Tibial artery (tissue), 4 donors: ENCODE results near the gene SSNA1.

Source experiments
- DNase-seq, 2 donors: peaks; one replicate each; pipeline ENCODE4 v3.0.0-alpha.2; 2019
- H3K27ac ChIP-seq, 2 donors: fragments of 200-600 bp; sonication (generic) in 1 of 2; 1 replicate in 1 of 2; 2 replicates in 1 of 2; pipeline ENCODE4 v1.5.1; 2018 to 2019; ENCODE audit warnings: mild to moderate bottlenecking in 1 of 2
- H3K27me3 ChIP-seq, 2 donors: fragments of 200-600 bp; sonication (generic) in 1 of 2; one replicate each; pipeline versions ENCODE4 v1.5.1 to v1.6.0; 2016 to 2019
- H3K36me3 ChIP-seq, 3 donors: fragments of 200-600 bp; sonication (generic) in 2 of 3; one replicate each; pipeline ENCODE4 v1.5.1; 2016 to 2019; ENCODE audit warnings: mild to moderate bottlenecking in 2 of 3
- H3K4me1 ChIP-seq, 4 donors: fragments of 200-600 bp; sonication (generic) in 2 of 4; 1 replicate in 3 of 4; 2 replicates in 1 of 4; pipeline ENCODE4 v1.5.1; 2016 to 2019
- H3K4me3 ChIP-seq, 2 donors: fragments of 200-600 bp; sonication (generic) in 1 of 2; 1 replicate in 1 of 2; 2 replicates in 1 of 2; pipeline ENCODE4 v1.5.1; 2018 to 2019; ENCODE audit warnings: mild to moderate bottlenecking in 2 of 2
- H3K9me3 ChIP-seq, 3 donors: fragments of 200-600 bp; sonication (generic) in 1 of 3; one replicate each; pipeline ENCODE4 v1.5.1; 2016 to 2019
- intact Hi-C: fragments of 100-400 bp; cut with DNase I; formaldehyde crosslinking; loops from one replicate; pipeline ENCODE4 v1.15.0; 2023; ENCODE audit warnings: low total_unique reads
- TF ChIP-seq, protein P1 (sequence below), 2 experiments: fragments of 200-600 bp in 1 of 2; fragments of 450-650 bp in 1 of 2; IDR thresholded peaks; one replicate each; pipeline ENCODE4 v1.5.1; 2017 to 2019; ENCODE audit warnings: antibody characterized with exemption in 2 of 2, mild to moderate bottlenecking in 1 of 2, moderate library complexity in 1 of 2

The SSNA1 gene

DNA sequence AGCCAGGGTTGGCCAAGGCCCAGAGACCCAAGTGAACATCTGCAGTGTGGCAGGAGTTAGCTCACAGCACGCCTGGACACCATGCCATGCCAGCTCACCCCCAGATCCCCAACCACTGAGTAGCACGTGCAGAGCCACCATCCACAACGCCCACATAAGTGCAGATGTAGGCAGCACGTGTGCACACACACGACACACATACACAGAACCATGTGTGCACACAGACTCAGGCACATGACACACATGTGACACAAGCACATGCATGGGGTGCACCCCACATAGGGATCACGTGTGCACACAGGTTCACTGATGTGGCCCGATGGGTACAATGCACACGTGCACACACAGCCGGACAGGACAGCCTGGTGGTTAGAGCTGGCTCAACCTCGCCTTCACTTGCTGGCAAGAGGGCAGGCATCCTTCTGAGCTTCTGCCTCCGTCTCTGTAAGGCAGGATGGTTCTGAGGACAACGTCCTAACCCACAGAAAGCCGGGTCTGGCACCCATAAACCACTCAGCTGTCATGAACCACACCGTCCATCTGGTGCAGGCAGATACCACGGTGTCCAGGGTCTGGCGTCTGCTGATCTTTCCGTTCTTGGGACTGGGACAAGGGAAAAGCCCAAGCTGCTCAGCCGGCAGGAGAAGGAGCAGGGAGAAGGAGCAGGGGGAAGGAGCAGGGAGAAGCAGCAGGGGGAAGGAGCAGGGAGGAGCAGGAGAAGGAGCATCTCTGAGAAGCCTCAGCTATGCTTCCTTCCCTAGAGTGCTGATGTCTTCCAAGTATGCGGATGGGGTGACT is 30.7 kb upstream of the SSNA1 start:
- Histone ChIP-seq H3K4me3 (no peak overlapping the region), H3K27me3 (peaks cover 7 to 74% of the 10 kb centered on the region in 2 donors), H3K36me3 (no peaks in the 10 kb centered on the region), H3K4me1 (peaks cover 0 to 33% (median 19%) of the 10 kb centered on the region in 4 donors), H3K27ac (no peak overlapping the region), H3K9me3 (no peaks in the 10 kb centered on the region)
- intact Hi-C loops = no loop called here
- TF ChIP-seq, protein P1, sequence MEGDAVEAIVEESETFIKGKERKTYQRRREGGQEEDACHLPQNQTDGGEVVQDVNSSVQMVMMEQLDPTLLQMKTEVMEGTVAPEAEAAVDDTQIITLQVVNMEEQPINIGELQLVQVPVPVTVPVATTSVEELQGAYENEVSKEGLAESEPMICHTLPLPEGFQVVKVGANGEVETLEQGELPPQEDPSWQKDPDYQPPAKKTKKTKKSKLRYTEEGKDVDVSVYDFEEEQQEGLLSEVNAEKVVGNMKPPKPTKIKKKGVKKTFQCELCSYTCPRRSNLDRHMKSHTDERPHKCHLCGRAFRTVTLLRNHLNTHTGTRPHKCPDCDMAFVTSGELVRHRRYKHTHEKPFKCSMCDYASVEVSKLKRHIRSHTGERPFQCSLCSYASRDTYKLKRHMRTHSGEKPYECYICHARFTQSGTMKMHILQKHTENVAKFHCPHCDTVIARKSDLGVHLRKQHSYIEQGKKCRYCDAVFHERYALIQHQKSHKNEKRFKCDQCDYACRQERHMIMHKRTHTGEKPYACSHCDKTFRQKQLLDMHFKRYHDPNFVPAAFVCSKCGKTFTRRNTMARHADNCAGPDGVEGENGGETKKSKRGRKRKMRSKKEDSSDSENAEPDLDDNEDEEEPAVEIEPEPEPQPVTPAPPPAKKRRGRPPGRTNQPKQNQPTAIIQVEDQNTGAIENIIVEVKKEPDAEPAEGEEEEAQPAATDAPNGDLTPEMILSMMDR (IDR thresholded peaks at IDR 0.05) = no peak
- no peak for DNase-seq

DNA sequence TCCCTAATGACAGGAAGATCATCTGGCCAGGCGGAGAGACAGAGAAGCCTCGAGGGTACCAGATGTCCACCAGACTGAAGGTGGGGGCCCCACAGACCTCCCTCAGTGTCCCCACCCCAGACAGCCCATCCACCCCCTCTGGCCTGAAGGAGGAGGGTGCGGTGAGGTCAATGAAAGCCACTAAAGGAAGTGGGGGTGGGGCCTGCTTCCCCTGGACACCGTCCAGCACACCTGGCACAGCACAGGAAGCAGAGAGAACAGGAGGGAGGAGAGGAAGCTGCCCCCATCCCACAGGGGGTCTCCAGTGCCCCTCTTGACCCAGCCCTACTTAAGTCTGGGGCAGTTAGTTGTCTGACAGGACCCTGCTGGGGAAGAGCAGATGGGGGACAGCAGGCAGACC is 29.9 kb upstream of the SSNA1 start:
- Histone ChIP-seq H3K9me3 (no peaks in the 10 kb centered on the region), H3K27ac (no peak overlapping the region), H3K27me3 (peaks cover 7 to 82% of the 10 kb centered on the region in 2 donors), H3K4me3 (no peak overlapping the region), H3K36me3 (no peaks in the 10 kb centered on the region), H3K4me1 (peaks cover 0 to 41% (median 27%) of the 10 kb centered on the region in 4 donors)
- intact Hi-C loops = no loop called here
- TF ChIP-seq, protein P1 (IDR thresholded peaks at IDR 0.05) = no peak
- DNase-seq = no peak

DNA sequence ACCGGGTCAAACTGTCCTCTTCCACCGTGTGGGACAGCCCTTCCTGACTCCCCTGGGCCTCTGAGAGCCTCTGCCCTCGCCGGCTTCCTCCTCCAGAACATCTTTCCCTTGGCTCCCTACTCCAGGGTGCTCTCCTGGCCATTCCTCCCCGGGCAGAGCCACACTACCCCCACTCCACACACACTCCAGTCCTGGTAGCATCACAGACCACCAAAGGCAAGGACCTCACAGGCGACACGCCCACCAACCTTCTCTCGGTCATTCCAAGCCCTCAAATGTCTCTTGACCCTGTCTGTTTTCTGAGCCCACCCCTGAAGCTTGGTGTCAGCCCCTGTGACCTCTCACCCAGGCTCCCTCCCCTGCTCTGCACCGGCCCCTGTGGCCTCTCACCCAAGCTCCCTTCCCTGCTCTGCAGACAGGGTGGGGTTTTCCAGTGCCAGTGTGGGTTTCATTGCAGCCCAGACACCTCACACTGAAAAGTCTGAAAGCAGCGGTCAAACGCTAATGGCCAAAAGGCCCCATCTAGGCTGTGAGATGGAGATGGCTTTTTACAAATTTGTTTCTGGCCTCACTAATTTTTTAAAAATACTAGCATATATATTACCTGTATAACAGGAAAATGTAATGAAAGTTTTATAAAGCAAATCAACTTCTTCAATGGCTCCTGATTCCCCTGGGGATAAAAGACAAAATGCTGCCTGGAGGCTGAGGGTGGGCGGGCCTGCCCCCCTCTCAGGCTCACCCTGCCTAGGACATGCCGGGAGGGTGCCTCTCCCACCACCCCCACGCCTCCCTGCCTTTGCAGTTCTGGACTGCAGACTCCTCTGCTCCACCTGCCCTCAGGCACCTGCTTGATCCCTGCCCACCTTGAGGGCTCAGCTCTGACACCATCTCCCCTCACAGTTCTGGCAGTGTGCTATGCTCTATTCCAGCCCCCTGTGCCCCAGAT is 29.1 kb upstream of the SSNA1 start:
- Histone ChIP-seq H3K4me1 (peaks cover 0 to 44% (median 27%) of the 10 kb centered on the region in 4 donors), H3K9me3 (no peaks in the 10 kb centered on the region), H3K27ac (no peak overlapping the region), H3K27me3 (peaks cover 7 to 89% of the 10 kb centered on the region in 2 donors), H3K4me3 (no peak overlapping the region), H3K36me3 (no peaks in the 10 kb centered on the region)
- DNase-seq = no peak
- intact Hi-C loops = no loop called here
- TF ChIP-seq, protein P1 (IDR thresholded peaks at IDR 0.05) = no peak

DNA sequence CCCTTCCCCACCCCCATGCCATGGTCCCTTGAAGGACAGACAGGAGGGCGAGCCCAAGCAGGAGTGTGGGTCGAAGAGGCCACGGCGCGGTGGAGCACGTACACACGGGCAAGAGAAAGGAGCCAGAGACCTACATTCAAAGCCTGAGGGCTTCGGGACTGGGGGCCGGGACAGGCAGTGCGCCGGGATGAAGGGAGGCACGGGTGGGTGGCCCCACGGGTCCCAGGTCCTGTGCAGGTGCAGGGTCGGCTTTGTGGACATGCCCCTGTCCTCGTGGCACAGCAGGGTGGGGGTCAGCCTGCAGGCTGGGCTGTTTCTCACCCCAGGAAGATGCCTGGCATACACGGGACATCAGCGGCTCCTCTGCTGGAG is 28.4 kb upstream of the SSNA1 start:
- Histone ChIP-seq H3K27me3 (peaks cover 7 to 96% of the 10 kb centered on the region in 2 donors), H3K4me3 (no peak overlapping the region), H3K36me3 (no peaks in the 10 kb centered on the region), H3K27ac (no peak overlapping the region), H3K9me3 (no peaks in the 10 kb centered on the region), H3K4me1 (peaks cover 0 to 44% (median 27%) of the 10 kb centered on the region in 4 donors)
- intact Hi-C loops = no loop called here
- DNase-seq = no peak
- TF ChIP-seq, protein P1 (IDR thresholded peaks at IDR 0.05) = no peak

DNA sequence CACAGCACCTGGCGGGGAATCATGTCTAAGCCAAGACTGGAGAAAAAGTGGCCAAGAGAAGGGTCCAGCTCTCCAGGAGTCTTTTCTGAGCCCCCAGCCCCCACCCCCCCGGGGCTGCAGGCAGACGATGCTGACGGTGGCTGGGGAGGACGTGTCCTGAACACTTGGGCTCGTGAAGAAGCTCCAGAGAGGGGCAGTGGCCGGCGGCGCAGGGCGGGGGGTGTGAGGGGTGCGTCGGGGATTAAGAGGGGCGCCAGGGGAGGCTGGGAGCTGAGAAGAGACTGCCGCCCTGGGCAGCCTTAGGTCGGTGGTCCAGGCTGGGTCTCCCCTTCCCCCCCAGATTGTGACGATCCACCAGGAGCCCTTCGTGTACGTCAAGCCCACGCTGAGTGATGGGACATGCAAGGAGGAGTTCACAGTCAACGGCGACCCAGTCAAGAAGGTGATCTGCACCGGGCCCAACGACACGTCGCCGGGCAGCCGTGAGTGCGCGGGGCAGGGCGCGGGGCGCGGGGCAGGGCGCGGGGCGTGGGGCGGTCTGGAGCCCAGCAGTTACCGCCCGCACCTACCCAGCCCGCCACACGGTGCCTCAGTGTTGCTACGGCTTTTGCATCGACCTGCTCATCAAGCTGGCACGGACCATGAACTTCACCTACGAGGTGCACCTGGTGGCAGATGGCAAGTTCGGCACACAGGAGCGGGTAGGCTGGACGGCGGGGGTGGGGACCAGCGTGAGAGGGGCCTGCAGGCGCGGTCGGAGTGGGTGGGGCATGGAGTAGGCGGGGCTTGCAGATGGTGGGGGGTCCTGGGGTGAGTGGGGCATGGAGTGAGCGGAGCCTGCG is 27.5 kb upstream of the SSNA1 start:
- intact Hi-C loops = no loop called here
- no peak for DNase-seq
- H3K27me3 ChIP-seq = peaks cover 9 to 100% of the 10 kb centered on the region in 2 donors

More for the DNA sequence above, 27.5 kb upstream of the SSNA1 start:
- Histone ChIP-seq H3K9me3 (no peaks in the 10 kb centered on the region), H3K4me1 (peaks cover 0 to 44% (median 27%) of the 10 kb centered on the region in 4 donors), H3K36me3 (no peaks in the 10 kb centered on the region), H3K4me3 (no peak overlapping the region), H3K27ac (no peak overlapping the region)
- TF ChIP-seq, protein P1 (IDR thresholded peaks at IDR 0.05) = no peak
